H1 (cell line): ENCODE data around the gene NOS1AP. TPM values are rescaled to one million over a fixed set of nuclear protein-coding genes. Genes with fewer than 3 reads are reported as not detected.

ENCODE experiments used
- CTCF ChIA-PET: fragments of 300-600 bp; sonication (Branson Sonifier 250); formaldehyde crosslinking; loops from one replicate; lab custom pipeline; 2021; ENCODE audit not compliant: partially characterized antibody; lab: Charles Lee
- POLR2A ChIA-PET: fragments of 300-600 bp; sonication (Branson Sonifier 250); formaldehyde crosslinking; loops from one replicate; lab custom pipeline; 2021; ENCODE audit warnings: inconsistent platforms; ENCODE audit not compliant: partially characterized antibody; lab: Charles Lee
- DNase-seq, 2 experiments: peaks; one replicate each; pipeline versions ENCODE4 v3.0.0 to v3.0.0-alpha.2; 2010 to 2022; ENCODE audit warnings: low spot score in 2 of 2, low read depth in 1 of 2, mixed read lengths in 1 of 2
- FAIRE-seq: peaks from 2 replicates; lab custom pipeline; 2011; peaks lifted over from hg19 to GRCh38; lab: Jason Lieb, UNC
- H2AFZ ChIP-seq: 2 replicates; pipeline ENCODE4 v1.8.1; 2012; ENCODE audit warnings: low read length, inconsistent platforms
- H2AK5ac ChIP-seq: 2 replicates; pipeline ENCODE4 v1.6.1; 2013; ENCODE audit warnings: low read depth, low read length
- H2BK120ac ChIP-seq: replicated peaks from 2 replicates; pipeline ENCODE3; 2013; ENCODE audit warnings: low read depth, low read length, inconsistent platforms
- H2BK12ac ChIP-seq: 2 replicates; pipeline ENCODE4 v1.6.1; 2013; ENCODE audit warnings: low read depth, low read length
- H2BK15ac ChIP-seq: 2 replicates; pipeline ENCODE4 v1.6.1; 2013; ENCODE audit warnings: low read length
- H2BK20ac ChIP-seq: 2 replicates; pipeline ENCODE4 v1.6.1; 2013; ENCODE audit warnings: low read length
- H2BK5ac ChIP-seq: 2 replicates; pipeline ENCODE4 v1.6.1; 2013; ENCODE audit warnings: low read depth, low read length
- H3K14ac ChIP-seq: 2 replicates; pipeline ENCODE4 v1.6.1; 2013; ENCODE audit warnings: inconsistent platforms; ENCODE audit not compliant: insufficient read length
- H3K18ac ChIP-seq: 2 replicates; pipeline ENCODE4 v1.6.1; 2013; ENCODE audit warnings: low read length; ENCODE audit errors: extremely low read depth
- H3K23ac ChIP-seq: 2 replicates; pipeline ENCODE4 v1.6.1; 2013; ENCODE audit warnings: inconsistent platforms; ENCODE audit not compliant: insufficient read length
- H3K23me2 ChIP-seq: 2 replicates; pipeline ENCODE4 v1.6.1; 2013; ENCODE audit warnings: low read depth, low read length
- H3K27ac ChIP-seq: 2 replicates; pipeline ENCODE4 v1.6.1; 2011; ENCODE audit warnings: low read depth, low read length, inconsistent platforms
- H3K27me3 ChIP-seq, 4 experiments: replicated peaks in 1 of 4; 1 replicate in 1 of 4; 2 replicates in 3 of 4; pipeline versions ENCODE4 v1.6.1 to v1.8.1; 2011 to 2013; ENCODE audit warnings: low read length in 3 of 4, mild to moderate bottlenecking in 3 of 4, inconsistent platforms in 2 of 4, mixed read lengths in 2 of 4, moderate library complexity in 1 of 4; ENCODE audit not compliant: control insufficient read depth in 3 of 4, insufficient read depth in 3 of 4; ENCODE audit errors: extremely low read depth in 1 of 4
- H3K36me3 ChIP-seq, 4 experiments: 2 replicates each; pipeline versions ENCODE4 v1.6.1 to v1.8.1; 2011 to 2013; ENCODE audit warnings: mild to moderate bottlenecking in 4 of 4, low read length in 3 of 4, moderate library complexity in 2 of 4, control low read depth in 1 of 4, inconsistent platforms in 1 of 4; ENCODE audit not compliant: insufficient read depth in 4 of 4, control insufficient read depth in 2 of 4
- H3K4ac ChIP-seq: replicated peaks from 2 replicates; pipeline ENCODE3; 2013; ENCODE audit warnings: low read length, low read depth, mixed read lengths, inconsistent platforms; ENCODE audit not compliant: insufficient read length
- H3K4me1 ChIP-seq, 4 experiments: replicated peaks in 1 of 4; 1 replicate in 1 of 4; 2 replicates in 3 of 4; pipeline versions ENCODE4 v1.6.1 to v1.8.1; 2011 to 2013; ENCODE audit warnings: low read length in 3 of 4, inconsistent platforms in 2 of 4, mixed read lengths in 1 of 4; ENCODE audit not compliant: insufficient read depth in 4 of 4, control insufficient read depth in 3 of 4
- H3K4me2 ChIP-seq, 2 experiments: 2 replicates each; pipeline versions ENCODE4 v1.6.1 to v1.8.1; 2011 to 2013; ENCODE audit warnings: low read depth in 2 of 2, low read length in 2 of 2, control low read depth in 1 of 2, inconsistent platforms in 1 of 2, mild to moderate bottlenecking in 1 of 2; ENCODE audit not compliant: insufficient read depth in 1 of 2
- H3K4me3 ChIP-seq, 4 experiments: fragments of 200-600, 300-600 bp in 1 of 4; sonication (generic), shearing (Covaris generic), sonication (Bioruptor Twin) in 1 of 4; 2 replicates each; pipeline versions ENCODE4 v1.5.1 to v1.8.1; 2011 to 2016; ENCODE audit warnings: low read length in 4 of 4, low read depth in 3 of 4, control low read depth in 2 of 4, inconsistent platforms in 2 of 4, mild to moderate bottlenecking in 2 of 4, mixed read lengths in 1 of 4, moderate library complexity in 1 of 4; ENCODE audit not compliant: insufficient read depth in 2 of 4; ENCODE audit errors: extremely low read depth in 1 of 4
- H3K56ac ChIP-seq: replicated peaks from 2 replicates; pipeline ENCODE3; 2013; ENCODE audit warnings: low read depth, mild to moderate bottlenecking, mixed read lengths, low read length, inconsistent platforms; ENCODE audit not compliant: insufficient read length
- H3K79me1 ChIP-seq: 2 replicates; pipeline ENCODE4 v1.6.1; 2013; ENCODE audit warnings: low read depth, low read length, control low read depth
- H3K79me2 ChIP-seq, 2 experiments: 2 replicates each; pipeline versions ENCODE4 v1.6.1 to v1.8.1; 2012 to 2013; ENCODE audit warnings: low read length in 2 of 2, mild to moderate bottlenecking in 2 of 2, inconsistent platforms in 1 of 2; ENCODE audit not compliant: insufficient read depth in 2 of 2, control insufficient read depth in 1 of 2
- H3K9ac ChIP-seq, 4 experiments: replicated peaks in 1 of 4; 1 replicate in 1 of 4; 2 replicates in 3 of 4; pipeline versions ENCODE4 v1.6.1 to v1.8.1; 2011 to 2013; ENCODE audit warnings: low read depth in 3 of 4, low read length in 3 of 4, control low read depth in 2 of 4, mild to moderate bottlenecking in 2 of 4, moderate library complexity in 2 of 4, inconsistent platforms in 1 of 4; ENCODE audit errors: extremely low read depth in 1 of 4
- H3K9me3 ChIP-seq, 2 experiments: 2 replicates each; pipeline versions ENCODE4 v1.6.1 to v1.8.1; 2012 to 2013; ENCODE audit warnings: mild to moderate bottlenecking in 2 of 2, moderate library complexity in 2 of 2, control low read depth in 1 of 2, inconsistent platforms in 1 of 2, low read depth in 1 of 2, low read length in 1 of 2, mixed read lengths in 1 of 2; ENCODE audit not compliant: insufficient read depth in 2 of 2
- H4K20me1 ChIP-seq, 2 experiments: replicated peaks in 1 of 2; 2 replicates each; pipeline versions ENCODE3 to v1.8.1; 2011 to 2013; ENCODE audit warnings: inconsistent platforms in 2 of 2, low read length in 2 of 2, mild to moderate bottlenecking in 1 of 2; ENCODE audit not compliant: insufficient read depth in 2 of 2, control insufficient read depth in 1 of 2
- H4K5ac ChIP-seq: 2 replicates; pipeline ENCODE4 v1.6.1; 2013; ENCODE audit warnings: low read length, low read depth, mixed read lengths, inconsistent platforms; ENCODE audit not compliant: insufficient read length
- H4K8ac ChIP-seq: 2 replicates; pipeline ENCODE4 v1.8.0; 2013; ENCODE audit warnings: mild to moderate bottlenecking, moderate library complexity, low read length, inconsistent platforms; ENCODE audit not compliant: insufficient read depth; ENCODE audit errors: extremely low read depth
- H4K91ac ChIP-seq: replicated peaks from 2 replicates; pipeline ENCODE3; 2013; ENCODE audit warnings: low read length, mixed read lengths, inconsistent platforms; ENCODE audit not compliant: insufficient read length
- ASH2L ChIP-seq: fragments of 200-600, 300-600 bp; sonication (generic); IDR thresholded peaks from one replicate; pipeline ENCODE4 v1.7.1; 2017; ENCODE audit warnings: low read length
- ATF2 ChIP-seq: IDR thresholded peaks from 2 replicates; pipeline ENCODE4 v1.6.1; 2012; ENCODE audit warnings: low read length, inconsistent platforms
- CBX8 ChIP-seq: fragments of 300-800, 300-1000 bp; sonication (generic); IDR thresholded peaks from 2 replicates; pipeline ENCODE4 v1.7.1; 2016; ENCODE audit warnings: low read depth, low read length, borderline replicate concordance
- FOSL1 ChIP-seq: IDR thresholded peaks from 2 replicates; pipeline ENCODE4 v1.6.1; 2011; ENCODE audit warnings: mild to moderate bottlenecking, low read depth, low read length, moderate library complexity; ENCODE audit not compliant: insufficient read depth
- GTF2F1 ChIP-seq: IDR thresholded peaks from 2 replicates; pipeline ENCODE4 v1.6.1; 2012; ENCODE audit warnings: low read depth, low read length, improper control_type of control experiment, borderline replicate concordance
- JUND ChIP-seq: IDR thresholded peaks from 2 replicates; pipeline ENCODE4 v1.6.1; 2011; ENCODE audit warnings: mild to moderate bottlenecking, improper control_type of control experiment, low read length
- NRF1 ChIP-seq: IDR thresholded peaks from 2 replicates; pipeline ENCODE4 v1.6.1; 2011; ENCODE audit warnings: mild to moderate bottlenecking, low read depth, low read length, improper control_type of control experiment
- POLR2A ChIP-seq, 2 experiments: IDR thresholded peaks; 1 replicate in 1 of 2; 2 replicates in 1 of 2; pipeline ENCODE4 v1.6.1; 2011; ENCODE audit warnings: low read depth in 2 of 2, low read length in 2 of 2, mild to moderate bottlenecking in 2 of 2; ENCODE audit errors: control extremely low read depth in 1 of 2
- SAP30 ChIP-seq: fragments of 300-600 bp; sonication (generic); IDR thresholded peaks from 2 replicates; pipeline ENCODE4 v1.7.1; 2012; ENCODE audit warnings: low read length, moderate library complexity, mild to moderate bottlenecking, inconsistent platforms; ENCODE audit not compliant: insufficient read depth, insufficient replicate concordance
- TAF7 ChIP-seq: optimal IDR thresholded peaks from 2 replicates; pipeline ENCODE3; 2011; ENCODE audit warnings: low read depth, mild to moderate bottlenecking, inconsistent platforms, low read length, moderate library complexity, borderline replicate concordance
- WGBS, 2 experiments: shearing (Covaris generic) in 1 of 2; methylation state at CpG; one replicate each; pipeline versions ENCODE4 v1.1.6 to v1.1.7; 2013 to 2015; ENCODE audit warnings: low lambda C conversion rate in 2 of 2, mixed read lengths in 2 of 2, inconsistent platforms in 1 of 2, low coverage in 1 of 2, missing lambda C conversion rate in 1 of 2; ENCODE audit not compliant: insufficient replicate concordance in 2 of 2, insufficient coverage in 1 of 2, insufficient read length in 1 of 2; ENCODE audit errors: extremely low coverage in 1 of 2, missing lambda C conversion rate in 1 of 2; 5-methylcytosine and 5-hydroxymethylcytosine counted together
- polyA plus RNA-seq, 7 experiments: library from polyadenylated mRNA; depleted of rRNA in 3 of 7; stranded (reverse) in 5 of 7; unstranded in 2 of 7; fragments of >200 nt in 5 of 7; fragments of 200-250 nt in 2 of 7; gene quantifications; 1 replicate in 5 of 7; 2 replicates in 1 of 7; 4 replicates in 1 of 7; pipeline versions ENCODE4 v1.2.1 to v1.2.3, GENCODE V29; 2011 to 2013; ENCODE audit warnings: missing spikeins in 2 of 7, mixed read lengths in 2 of 7
- total RNA-seq: library from RNA; stranded (reverse); fragmentation: NEBNext Ultra II Directional; extraction: Animal tissue kit (Norgen Biotek cat#: 25700); gene quantifications from 2 replicates; pipeline ENCODE4 v1.2.1, GENCODE V29; 2021

The NOS1AP gene
- total and polyA plus RNA-seq, 2 of the 8 experiments (the other 6 are each of a cell fraction or from before 2014, with no cell fraction given): 2.4 to 12.1 TPM

- H4K20me1 ChIP-seq: no peaks in the 10 kb centered on the region
- FAIRE-seq: no peak
- CTCF ChIA-PET: interaction anchor here (1.0 to 5.6 kb wide), 7 partner anchors 9 to 85 kb away, joined by 3 to 36 read pairs (median 3); no protein-coding TSS in a partner anchor
- TF ChIP-seq ASH2L: peak; percentile 75
- TF ChIP-seq TAF7: no peak
- TF ChIP-seq ATF2: peak; percentile 26; the same call in 1 of the 2 replicates
- no peak for TF ChIP-seq JUND
- no peak for TF ChIP-seq SAP30
- no peak for TF ChIP-seq POLR2A (IDR thresholded peaks at IDR 0.05; ENCODE audit: control extremely low read depth in 1 of 2, low read depth in 2 of 2, low read length in 2 of 2)
- no peak for TF ChIP-seq CBX8
- TF ChIP-seq NRF1: no peak
- TF ChIP-seq GTF2F1: no peak
- no peak for TF ChIP-seq FOSL1
Observed at GRCh38 chr1:162145280-162145965, 75.9 kb downstream of the NOS1AP start.

More at GRCh38 chr1:162145280-162145965, 75.9 kb downstream of the NOS1AP start:
- no peak overlapping the region for H3K4ac ChIP-seq
- peak overlapping the region; percentile 46 for H3K27ac ChIP-seq
- peak overlapping the region; percentile 38; the same call in 1 of the 2 replicates for H2BK20ac ChIP-seq
- H3K4me3 ChIP-seq: peak overlapping the region in 3 of 4 experiments; percentile 37 to 41 (median 38); a peak in 5 of 8 replicates
- H2BK12ac ChIP-seq: peak overlapping the region; percentile 45
- H4K5ac ChIP-seq: peak overlapping the region; percentile 69
- H3K79me2 ChIP-seq: peaks cover 0 to 51% of the 10 kb centered on the region in 2 experiments; a peak in 3 of 4 replicates
- peak overlapping the region; percentile 67 to 85 for H3K4me2 ChIP-seq
- 15% methylated on average over 7 of the region's 11 CpGs; no CpG with 5 or more reads in 1 of the 2 experiments for WGBS, 2 experiments
- H3K9ac ChIP-seq: peak overlapping the region in 2 of 4 experiments; percentile 14 to 50; a peak in 3 of 7 replicates
- peak overlapping the region; percentile 32 for H2AK5ac ChIP-seq
- DNase-seq: no peak
- no peaks in the 10 kb centered on the region for H3K9me3 ChIP-seq
- no peaks in the 10 kb centered on the region for H3K23me2 ChIP-seq
- H2BK15ac ChIP-seq: 0 out of 2 replicates have a peak overlapping the region, but pooled peaks have one; percentile 20
- peak overlapping the region; percentile 26; the same call in 1 of the 2 replicates for H2BK5ac ChIP-seq
- H4K91ac ChIP-seq: peak overlapping the region; percentile 82
- peak overlapping the region; percentile 76 for H2BK120ac ChIP-seq
- POLR2A ChIA-PET: interaction anchor here (0.8 to 4.1 kb wide), 14 partner anchors 9 to 89 kb away, joined by 3 to 24 read pairs (median 6); partner anchors contain the start of gene NOS1AP
- peaks cover 14 to 34% (median 32%) of the 10 kb centered on the region in 4 experiments for H3K4me1 ChIP-seq
- no peaks in the 10 kb centered on the region; a peak in 1 of 7 replicates for H3K27me3 ChIP-seq
- H3K18ac ChIP-seq: peak overlapping the region; percentile 63
- H3K23ac ChIP-seq: no peak overlapping the region
- H4K8ac ChIP-seq: no peak overlapping the region
- no peaks in the 10 kb centered on the region for H3K79me1 ChIP-seq
- no peak overlapping the region for H3K56ac ChIP-seq
- no peak overlapping the region for H3K14ac ChIP-seq
- peak overlapping the region; percentile 61; the same call in 1 of the 2 replicates for H2AFZ ChIP-seq
- H3K36me3 ChIP-seq: no peaks in the 10 kb centered on the region
